COR-L47 (cell line): ENCODE data around the gene POLR2L.

Experiments used
- DNase-seq: peaks from one replicate; lab custom pipeline; 2025; lab: John Stamatoyannopoulos, UW

Gene POLR2L

GRCh38 chr11:810040-810567 lies 32.2 kb downstream of the POLR2L start:
- DNase-seq: no peak

- peak; percentile 96 for DNase-seq
Observed at GRCh38 chr11:809287-810039, 32.9 kb downstream of the POLR2L start, which contains the start of gene RPLP2. Gene RPLP2, plus strand, starts transcription at chr11:809967. Its CDS starts 268 bp downstream, at chr11:810235.

GRCh38 chr11:808427-809286 lies 33.7 kb downstream of the POLR2L start:
- DNase-seq: no peak

GRCh38 chr11:804599-804964 lies 37.7 kb downstream of the POLR2L start:
- no peak for DNase-seq

GRCh38 chr11:803770-804598 lies 38.3 kb downstream of the POLR2L start:
- peak; percentile 58 for DNase-seq

GRCh38 chr11:803467-803742 lies 38.9 kb downstream of the POLR2L start:
- no peak for DNase-seq

- no peak for DNase-seq
Observed at GRCh38 chr11:802693-803466, 39.4 kb downstream of the POLR2L start.

- no peak for DNase-seq
Observed at GRCh38 chr11:802018-802617, 40.2 kb downstream of the POLR2L start.

GRCh38 chr11:801097-801780 lies 41.1 kb downstream of the POLR2L start:
- DNase-seq: no peak

- no peak for DNase-seq
Observed at GRCh38 chr11:800473-800872, 41.9 kb downstream of the POLR2L start.

- DNase-seq: no peak
Observed at GRCh38 chr11:799641-800316, 42.5 kb downstream of the POLR2L start.

- peak; percentile 73 for DNase-seq
Observed at GRCh38 chr11:798093-798713, 44.1 kb downstream of the POLR2L start, which contains the start of gene SLC25A22. Gene SLC25A22, minus strand, starts transcription at chr11:798281. Its CDS starts 3,275 bp downstream, at chr11:795006.

GRCh38 chr11:797296-798092 lies 44.8 kb downstream of the POLR2L start:
- peak; percentile 89 for DNase-seq

GRCh38 chr11:796565-797295 lies 45.6 kb downstream of the POLR2L start:
- no peak for DNase-seq

GRCh38 chr11:795634-796564 lies 46.4 kb downstream of the POLR2L start:
- DNase-seq: peak; percentile 53

- DNase-seq: no peak
Observed at GRCh38 chr11:794766-795633, 47.3 kb downstream of the POLR2L start.
